A673 (cell line): Measurements from ENCODE around the gene RNGTT. TPM values are rescaled to one million over a fixed set of nuclear protein-coding genes. Genes with fewer than 3 reads are reported as not detected.

ENCODE experiments used
- BruUV-seq: library from RNA; stranded (reverse); fragments of 400-500 nt; replicated peaks from 2 replicates; lab custom pipeline; 2021; lab: Mats Ljungman, UMichigan
- CTCF ChIA-PET: fragments of 300-600 bp; sonication (Branson Sonifier 250); formaldehyde crosslinking; loops from one replicate; lab custom pipeline; 2022; ENCODE audit warnings: antibody characterized with exemption; lab: Charles Lee
- POLR2A ChIA-PET: fragments of 300-600 bp; sonication (Branson Sonifier 250); formaldehyde crosslinking; loops from one replicate; lab custom pipeline; 2022; ENCODE audit warnings: antibody characterized with exemption; ENCODE audit not compliant: low non-redundant PET; lab: Charles Lee
- DNase-seq: peaks from one replicate; pipeline ENCODE4 v3.0.0-alpha.2; 2015; ENCODE audit warnings: low spot score
- H3K27ac ChIP-seq: fragments of 200-600 bp; sonication (generic); 2 replicates; pipeline ENCODE4 v1.5.1; 2016; ENCODE audit warnings: mixed run types, low read depth, mild to moderate bottlenecking, mixed read lengths, antibody characterized with exemption, low read length; ENCODE audit not compliant: poor library complexity, severe bottlenecking
- H3K27me3 ChIP-seq: fragments of 200-600 bp; sonication (generic); replicated peaks from 2 replicates; pipeline ENCODE4 v1.6.1; 2017; ENCODE audit warnings: mixed run types, low read depth, mild to moderate bottlenecking, mixed read lengths, antibody characterized with exemption, low read length; ENCODE audit not compliant: insufficient read depth, poor library complexity
- H3K36me3 ChIP-seq: fragments of 200-600 bp; sonication (generic); 2 replicates; pipeline ENCODE4 v1.6.1; 2016; ENCODE audit warnings: mixed run types, mild to moderate bottlenecking, mixed read lengths, antibody characterized with exemption, low read length; ENCODE audit not compliant: insufficient read depth, poor library complexity, severe bottlenecking
- H3K4me1 ChIP-seq: fragments of 200-600 bp; sonication (generic); 2 replicates; pipeline ENCODE4 v1.6.1; 2017; ENCODE audit warnings: mixed run types, mild to moderate bottlenecking, mixed read lengths, antibody characterized with exemption, low read length; ENCODE audit not compliant: insufficient read depth, poor library complexity, severe bottlenecking
- H3K4me3 ChIP-seq: fragments of 200-600 bp; sonication (generic); 2 replicates; pipeline ENCODE4 v1.5.1; 2016; ENCODE audit warnings: low read depth, mixed run types, mild to moderate bottlenecking, mixed read lengths, low read length; ENCODE audit not compliant: poor library complexity, severe bottlenecking
- H3K9me3 ChIP-seq: fragments of 200-600 bp; sonication (generic); 2 replicates; pipeline ENCODE4 v1.6.1; 2016; ENCODE audit warnings: mixed run types, low read depth, mild to moderate bottlenecking, mixed read lengths, antibody characterized with exemption, low read length; ENCODE audit not compliant: poor library complexity, severe bottlenecking
- CTCF ChIP-seq: fragments of 300-800, 200-600 bp; sonication (generic); conservative IDR thresholded peaks from 2 replicates; pipeline ENCODE4 v1.5.1; 2017; ENCODE audit warnings: low read depth, mild to moderate bottlenecking, antibody characterized with exemption, low read length, moderate library complexity, mixed read lengths
- EZH2 ChIP-seq: fragments of 200-600 bp; sonication (generic); IDR thresholded peaks from 2 replicates; pipeline ENCODE4 v1.6.1; 2017; ENCODE audit warnings: borderline replicate concordance, low read depth, mild to moderate bottlenecking, mixed read lengths, antibody characterized with exemption, low read length; ENCODE audit not compliant: poor library complexity, severe bottlenecking
- intact Hi-C: fragments of 100-400 bp; cut with micrococcal nuclease; formaldehyde crosslinking; loops from one replicate; pipeline ENCODE4 v1.10.0; 2022; ENCODE audit not compliant: unreplicated experiment
- total RNA-seq: library from RNA; stranded (reverse); gene quantifications from 2 replicates; pipeline ENCODE4 v1.2.3, GENCODE V29; 2021

Gene RNGTT
- total RNA-seq, 1 experiment from 2014 or later, result 31.8 TPM

DNA sequence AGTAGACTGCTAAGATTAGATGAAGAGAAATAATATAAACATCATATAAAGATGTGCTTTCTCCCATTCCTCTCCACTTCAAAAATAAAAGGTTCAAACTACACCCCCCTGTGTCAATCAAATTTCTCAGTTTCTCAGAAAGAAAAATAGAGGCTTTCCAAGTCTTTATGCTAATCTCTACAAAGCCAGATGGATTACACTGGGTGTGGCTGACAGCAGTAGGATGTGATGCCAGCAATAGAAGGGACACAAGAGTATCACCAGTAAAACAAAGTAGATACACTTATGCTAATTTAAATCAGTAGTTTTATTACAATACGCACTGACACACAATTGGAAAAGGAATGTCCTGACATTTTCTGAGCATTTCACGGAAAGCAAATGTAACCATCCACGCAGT is 353.4 kb downstream of the RNGTT start:
- Histone ChIP-seq H3K4me1 (no peaks in the 10 kb centered on the region), H3K27ac (no peak overlapping the region), H3K27me3 (no peaks in the 10 kb centered on the region), H3K9me3 (no peaks in the 10 kb centered on the region), H3K4me3 (no peak overlapping the region), H3K36me3 (no peaks in the 10 kb centered on the region)
- no peak for DNase-seq
- ChIA-PET CTCF (no interaction called here), POLR2A (no interaction called here)
- no TSS peak for BruUV-seq
- intact Hi-C loops, result no loop called here
- TF ChIP-seq CTCF, result no peak
- no peak for TF ChIP-seq EZH2

DNA sequence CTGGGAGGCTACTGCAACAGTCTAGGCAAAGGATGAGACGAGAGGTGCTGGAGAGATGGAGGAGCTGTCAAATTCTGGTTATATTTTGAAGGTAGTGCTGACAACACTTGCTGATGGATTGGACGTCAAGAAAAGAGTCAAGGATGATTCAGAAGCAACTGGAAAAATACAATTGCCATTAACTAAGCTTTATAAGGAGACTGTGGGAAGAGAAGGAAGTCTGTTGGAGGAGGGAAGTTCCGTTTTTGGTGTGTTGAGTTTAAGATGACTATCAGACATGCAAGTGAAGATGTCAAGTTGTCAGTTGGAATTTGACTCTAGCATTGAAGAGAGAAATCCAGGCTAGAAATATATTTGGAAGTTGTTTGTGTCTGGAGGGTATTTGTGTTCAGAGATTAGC is 358.1 kb downstream of the RNGTT start:
- intact Hi-C loops, result no loop called here
- ChIA-PET POLR2A (no interaction called here), CTCF (no interaction called here)
- Histone ChIP-seq H3K9me3 (no peaks in the 10 kb centered on the region), H3K27ac (no peak overlapping the region), H3K27me3 (no peaks in the 10 kb centered on the region), H3K36me3 (no peaks in the 10 kb centered on the region), H3K4me1 (no peaks in the 10 kb centered on the region), H3K4me3 (no peak overlapping the region)
- no TSS peak for BruUV-seq
- TF ChIP-seq EZH2, result no peak
- TF ChIP-seq CTCF, result no peak
- no peak for DNase-seq

GRCh38 chr6:88599571-88599970 is 363.8 kb downstream of the RNGTT start:
- intact Hi-C loops, result no loop called here
- no peak for TF ChIP-seq CTCF
- no peak for TF ChIP-seq EZH2
- no peaks in the 10 kb centered on the region for H3K9me3 ChIP-seq
- ChIA-PET POLR2A (no interaction called here), CTCF (no interaction called here)
- H3K27ac ChIP-seq, result no peak overlapping the region
- no peaks in the 10 kb centered on the region for H3K36me3 ChIP-seq
- H3K27me3 ChIP-seq, result no peaks in the 10 kb centered on the region
- no peaks in the 10 kb centered on the region for H3K4me1 ChIP-seq
- DNase-seq, result no peak
- no TSS peak for BruUV-seq
- H3K4me3 ChIP-seq, result no peak overlapping the region
